SK-N-SH treated with all-trans-retinoic acid at 6 μM for 48 hours (cell line): ENCODE data around the gene PSMB11.

Experiments used
- ATAC-seq: fragments of 200-7000 bp; cut with Tn5 transposase; 3 replicates; pipeline ENCODE4 v1.9.1; 2020; ENCODE audit warnings: mild to moderate bottlenecking, moderate library complexity
- ARNTL ChIP-seq: fragments of 450-650 bp; formaldehyde crosslinking; IDR thresholded peaks from 2 replicates; pipeline ENCODE4 v1.5.0; 2020; ENCODE audit warnings: low read depth, mild to moderate bottlenecking, moderate library complexity, borderline replicate concordance
- BACH2 ChIP-seq: fragments of 250-450 bp; sonication (Bioruptor Pico); IDR thresholded peaks from 2 replicates; pipeline ENCODE4 v1.9.0; 2021; ENCODE audit warnings: mild to moderate bottlenecking, borderline replicate concordance
- CSDC2 ChIP-seq: fragments of 250-450 bp; sonication (Bioruptor Pico); IDR thresholded peaks from 2 replicates; pipeline ENCODE4 v1.5.0; 2020; ENCODE audit warnings: mild to moderate bottlenecking, moderate library complexity
- CSRNP3 ChIP-seq: fragments of 250-450 bp; sonication (Bioruptor Pico); IDR thresholded peaks from 2 replicates; pipeline ENCODE4 v1.5.1; 2021; ENCODE audit warnings: mild to moderate bottlenecking, moderate library complexity
- ESRRG ChIP-seq: fragments of 250-450 bp; sonication (Bioruptor Pico); IDR thresholded peaks from 2 replicates; pipeline ENCODE4 v1.6.1; 2021; ENCODE audit warnings: mild to moderate bottlenecking
- GLIS3 ChIP-seq: fragments of 250-450 bp; sonication (Bioruptor Pico); IDR thresholded peaks from 2 replicates; pipeline ENCODE4 v1.5.0; 2020; ENCODE audit warnings: mild to moderate bottlenecking, moderate library complexity
- ISL1 ChIP-seq: fragments of 250-450 bp; sonication (Bioruptor Pico); IDR thresholded peaks from 2 replicates; pipeline ENCODE4 v2.1.2; 2022; ENCODE audit warnings: mild to moderate bottlenecking, moderate library complexity
- PATZ1 ChIP-seq: fragments of 250-450 bp; sonication (Bioruptor Pico); IDR thresholded peaks from 2 replicates; pipeline ENCODE4 v1.8.0; 2020; ENCODE audit warnings: mild to moderate bottlenecking, moderate library complexity, borderline replicate concordance
- POU6F1 ChIP-seq: fragments of 250-450 bp; sonication (Bioruptor Pico); IDR thresholded peaks from 2 replicates; pipeline ENCODE4 v1.8.0; 2021; ENCODE audit warnings: low read depth, mild to moderate bottlenecking, moderate library complexity, borderline replicate concordance
- PPARA ChIP-seq: fragments of 250-450 bp; sonication (Bioruptor Pico); IDR thresholded peaks from 2 replicates; pipeline ENCODE4 v1.5.0; 2020; ENCODE audit warnings: mild to moderate bottlenecking, borderline replicate concordance
- RARB ChIP-seq: fragments of 250-450 bp; sonication (Bioruptor Pico); IDR thresholded peaks from 2 replicates; pipeline ENCODE4 v1.8.0; 2021; ENCODE audit warnings: mild to moderate bottlenecking, moderate library complexity
- SNAI2 ChIP-seq: fragments of 250-450 bp; sonication (Bioruptor Pico); IDR thresholded peaks from 2 replicates; pipeline ENCODE4 v1.5.0; 2020; ENCODE audit warnings: mild to moderate bottlenecking, moderate library complexity
- TCF4 ChIP-seq: fragments of 250-450 bp; sonication (Bioruptor Pico); IDR thresholded peaks from 2 replicates; pipeline ENCODE4 v1.8.0; 2021; ENCODE audit warnings: mild to moderate bottlenecking, moderate library complexity, borderline replicate concordance
- TOX ChIP-seq: fragments of 250-450 bp; sonication (Bioruptor Pico); IDR thresholded peaks from 2 replicates; pipeline ENCODE4 v1.8.0; 2021; ENCODE audit warnings: mild to moderate bottlenecking, moderate library complexity, borderline replicate concordance
- TSHZ2 ChIP-seq: fragments of 250-450 bp; sonication (Bioruptor Pico); IDR thresholded peaks from 2 replicates; pipeline ENCODE4 v1.5.0; 2020; ENCODE audit warnings: mild to moderate bottlenecking, moderate library complexity
- ZFP3 ChIP-seq: fragments of 250-450 bp; sonication (Bioruptor Pico); IDR thresholded peaks from 2 replicates; pipeline ENCODE4 v1.5.0; 2020; ENCODE audit warnings: mild to moderate bottlenecking, moderate library complexity
- ZFP30 ChIP-seq: fragments of 450-650 bp; formaldehyde crosslinking; IDR thresholded peaks from 2 replicates; pipeline ENCODE4 v1.5.0; 2022; ENCODE audit warnings: mild to moderate bottlenecking, moderate library complexity
- ZNF565 ChIP-seq: fragments of 450-650 bp; formaldehyde crosslinking; conservative IDR thresholded peaks from 2 replicates; pipeline ENCODE4 v1.5.0; 2020; ENCODE audit warnings: low read depth, mild to moderate bottlenecking, moderate library complexity
- ZNF8 ChIP-seq: fragments of 450-650 bp; formaldehyde crosslinking; IDR thresholded peaks from 2 replicates; pipeline ENCODE4 v1.5.0; 2020; ENCODE audit warnings: mild to moderate bottlenecking, moderate library complexity

PSMB11 gene

GRCh38 chr14:23063601-23064000 lies 21.6 kb downstream of the PSMB11 start:
- TF ChIP-seq ZNF8 (CRISPR knock-in tag) (no peak), BACH2 (no peak), ZNF565 (CRISPR knock-in tag) (no peak), TSHZ2 (CRISPR knock-in tag) (no peak), CSDC2 (CRISPR knock-in tag) (no peak), ZFP3 (CRISPR knock-in tag) (no peak), PPARA (CRISPR knock-in tag) (no peak), RARB (no peak), ESRRG (CRISPR knock-in tag) (no peak), GLIS3 (CRISPR knock-in tag) (no peak), TCF4 (no peak), SNAI2 (CRISPR knock-in tag) (no peak), CSRNP3 (CRISPR knock-in tag) (no peak)
- TF ChIP-seq, all 23 proteins: peak for 0

GRCh38 chr14:23066368-23066767 lies 24.4 kb downstream of the PSMB11 start:
- TF ChIP-seq RARB, result no peak
- no peak for ATAC-seq

More at GRCh38 chr14:23063601-23064000, 21.6 kb downstream of the PSMB11 start:
- ATAC-seq, result no peak

- no peak for TF ChIP-seq ZFP30 (CRISPR knock-in tag)
- TF ChIP-seq PPARA (CRISPR knock-in tag), result no peak
- no peak for TF ChIP-seq ZFP3 (CRISPR knock-in tag)
- no peak for TF ChIP-seq ISL1
- no peak for TF ChIP-seq TOX (CRISPR knock-in tag)
- no peak for TF ChIP-seq ZNF565 (CRISPR knock-in tag)
- no peak for TF ChIP-seq CSDC2 (CRISPR knock-in tag)
- no peak for ATAC-seq
These were observed 25.1 kb downstream of the PSMB11 start for GRCh38 chr14:23066855-23067744.

- ATAC-seq, result no peak
- TF ChIP-seq CSRNP3 (CRISPR knock-in tag) (no peak), ISL1 (no peak)
These were observed 26.1 kb downstream of the PSMB11 start for GRCh38 chr14:23067847-23068788.

- ATAC-seq, result peak; percentile 82
- TF ChIP-seq GLIS3 (CRISPR knock-in tag) (no peak), TOX (CRISPR knock-in tag) (no peak), ZFP30 (CRISPR knock-in tag) (no peak), ESRRG (CRISPR knock-in tag) (no peak), ARNTL (CRISPR knock-in tag) (no peak), ZFP3 (CRISPR knock-in tag) (no peak), POU6F1 (CRISPR knock-in tag) (no peak), TCF4 (no peak), CSRNP3 (CRISPR knock-in tag) (no peak), ZNF565 (CRISPR knock-in tag) (no peak), BACH2 (no peak), PATZ1 (no peak)
These were observed 26.9 kb downstream of the PSMB11 start for GRCh38 chr14:23068789-23069412.
